HG03060 (cell line): ENCODE data around the gene DHRS11.
A peak's percentile ranks its signal among the peaks of the same experiment; 100 is the strongest.
"Not testable (repeated sequence)": the region's sequence is repeated elsewhere in the genome, so short reads cannot be mapped to it uniquely, and the experiment has no call there.

Experiments
- ATAC-seq: cut with Tn5 transposase; IDR thresholded peaks from one replicate; pipeline ENCODE4 v1.9.1; 2021; ENCODE audit warnings: low read depth, moderate number of reproducible peaks; ENCODE audit not compliant: unreplicated experiment

Gene DHRS11

DNA sequence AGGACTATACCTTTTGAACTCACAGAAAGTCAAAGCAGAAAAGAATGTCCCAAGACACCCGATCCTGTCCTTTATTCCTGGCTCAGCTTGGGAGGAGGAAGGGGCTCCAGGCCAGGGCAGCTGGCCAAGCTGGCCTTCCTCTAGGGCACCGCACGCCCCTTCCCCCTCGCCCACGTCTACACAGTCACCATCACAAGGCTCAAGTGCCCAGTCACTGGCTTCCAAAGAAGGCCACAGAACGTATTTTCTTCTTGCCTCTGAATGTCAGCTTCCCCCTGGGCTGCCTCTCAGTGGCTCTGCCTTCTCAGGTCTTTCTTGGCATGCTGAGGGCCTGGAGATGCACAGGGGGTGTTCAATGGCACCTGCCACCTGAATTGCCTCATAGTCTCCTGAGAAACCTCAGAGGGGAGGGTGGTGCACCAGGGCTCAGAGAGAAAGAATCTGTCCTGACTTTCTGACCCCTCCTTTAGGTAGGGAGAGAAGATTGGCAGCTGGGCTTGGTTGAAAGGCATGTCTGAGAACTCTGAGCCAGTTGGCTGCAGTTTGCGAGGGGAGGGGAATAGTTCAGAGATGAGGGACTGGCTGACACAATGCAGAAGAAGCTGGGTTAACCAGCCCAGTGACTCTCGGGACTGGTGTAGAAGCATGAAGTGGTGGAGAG is 2.1 kb downstream of the DHRS11 start:
- no peak for ATAC-seq

DNA sequence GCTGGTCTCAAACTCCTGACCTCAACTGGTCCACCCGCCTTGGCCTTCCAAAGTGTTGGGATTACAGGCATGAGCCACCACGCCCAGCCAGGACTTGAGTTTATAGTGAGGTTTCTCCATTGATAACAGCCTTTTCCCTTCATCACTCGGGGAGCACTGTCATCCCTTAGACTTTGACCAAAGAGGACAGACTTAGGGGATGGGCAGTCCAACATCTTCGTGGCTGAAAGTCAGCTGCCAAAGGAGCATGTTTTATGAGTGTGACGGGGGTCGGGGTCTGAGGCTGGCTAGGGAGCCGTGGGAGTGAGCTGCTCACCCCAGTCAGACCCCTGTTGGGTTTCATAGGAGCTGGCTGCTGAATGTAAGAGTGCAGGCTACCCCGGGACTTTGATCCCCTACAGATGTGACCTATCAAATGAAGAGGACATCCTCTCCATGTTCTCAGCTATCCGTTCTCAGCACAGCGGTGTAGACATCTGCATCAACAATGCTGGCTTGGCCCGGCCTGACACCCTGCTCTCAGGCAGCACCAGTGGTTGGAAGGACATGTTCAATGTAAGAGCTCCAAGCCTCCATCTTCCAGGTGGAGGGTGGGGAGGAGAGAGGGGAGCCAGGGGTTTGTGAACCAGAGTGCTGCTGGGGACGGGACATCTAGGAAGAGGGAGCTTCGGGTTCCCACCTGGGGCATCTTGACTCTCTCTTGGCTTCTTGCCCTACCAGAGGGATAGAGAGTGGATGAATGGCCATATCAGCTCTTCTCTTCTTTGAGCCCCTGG is 3.1 kb downstream of the DHRS11 start:
- ATAC-seq, result no peak

- ATAC-seq, result no peak
Observed at GRCh38 chr17:36597226-36597625, 5.5 kb downstream of the DHRS11 start.

GRCh38 chr17:36597866-36598777 is 6.4 kb downstream of the DHRS11 start:
- ATAC-seq, result no peak

DNA sequence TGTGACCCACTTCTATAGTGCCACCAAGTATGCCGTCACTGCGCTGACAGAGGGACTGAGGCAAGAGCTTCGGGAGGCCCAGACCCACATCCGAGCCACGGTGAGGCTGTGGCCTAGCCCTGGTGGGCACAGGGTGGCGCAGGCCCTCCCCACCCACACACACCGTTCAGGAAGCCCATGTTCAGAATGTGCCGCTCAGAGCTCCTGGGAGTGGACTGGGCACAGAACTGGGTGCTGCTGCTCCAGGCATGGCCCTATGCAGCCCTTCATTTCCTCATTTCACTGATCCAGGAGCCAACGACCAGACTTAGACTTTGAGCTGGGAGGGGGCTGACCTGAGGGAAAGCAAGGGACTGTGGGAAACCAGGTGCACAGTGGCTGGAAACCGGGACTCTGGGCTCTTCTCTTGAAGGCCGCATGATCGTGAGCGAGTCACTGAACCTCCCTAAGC is 7.3 kb downstream of the DHRS11 start:
- ATAC-seq, result no peak

DNA sequence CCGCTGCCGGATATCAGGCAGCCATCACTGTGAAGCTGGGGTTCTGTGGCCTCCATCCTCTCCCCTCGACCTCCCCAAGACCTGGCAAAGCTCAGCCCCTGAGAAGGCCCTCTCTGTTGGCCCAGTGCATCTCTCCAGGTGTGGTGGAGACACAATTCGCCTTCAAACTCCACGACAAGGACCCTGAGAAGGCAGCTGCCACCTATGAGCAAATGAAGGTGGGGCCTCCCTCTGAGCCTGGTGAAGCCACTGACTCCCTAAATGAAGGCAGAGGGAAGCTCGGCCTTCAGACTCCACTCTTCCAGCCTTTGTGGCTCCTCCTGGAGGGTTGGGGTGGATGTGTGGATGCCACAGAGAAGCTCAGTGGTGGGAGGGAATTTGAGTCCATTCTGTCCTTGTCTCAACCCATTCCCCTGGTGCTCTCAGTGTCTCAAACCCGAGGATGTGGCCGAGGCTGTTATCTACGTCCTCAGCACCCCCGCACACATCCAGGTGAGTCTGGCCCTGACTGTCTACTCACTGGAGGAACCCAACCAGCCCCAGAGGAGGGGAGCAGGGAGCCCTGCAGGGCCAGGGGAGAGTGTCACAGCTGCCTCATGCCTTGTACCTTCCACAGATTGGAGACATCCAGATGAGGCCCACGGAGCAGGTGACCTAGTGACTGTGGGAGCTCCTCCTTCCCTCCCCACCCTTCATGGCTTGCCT is 8.0 kb downstream of the DHRS11 start:
- no peak for ATAC-seq

DNA sequence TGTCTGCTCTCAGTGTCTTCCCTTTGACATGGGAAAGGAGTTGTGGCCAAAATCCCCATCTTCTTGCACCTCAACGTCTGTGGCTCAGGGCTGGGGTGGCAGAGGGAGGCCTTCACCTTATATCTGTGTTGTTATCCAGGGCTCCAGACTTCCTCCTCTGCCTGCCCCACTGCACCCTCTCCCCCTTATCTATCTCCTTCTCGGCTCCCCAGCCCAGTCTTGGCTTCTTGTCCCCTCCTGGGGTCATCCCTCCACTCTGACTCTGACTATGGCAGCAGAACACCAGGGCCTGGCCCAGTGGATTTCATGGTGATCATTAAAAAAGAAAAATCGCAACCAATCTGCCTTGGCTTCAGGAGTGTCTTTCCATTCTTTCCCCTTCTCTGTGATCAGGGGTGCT is 8.8 kb downstream of the DHRS11 start:
- no peak for ATAC-seq

DNA sequence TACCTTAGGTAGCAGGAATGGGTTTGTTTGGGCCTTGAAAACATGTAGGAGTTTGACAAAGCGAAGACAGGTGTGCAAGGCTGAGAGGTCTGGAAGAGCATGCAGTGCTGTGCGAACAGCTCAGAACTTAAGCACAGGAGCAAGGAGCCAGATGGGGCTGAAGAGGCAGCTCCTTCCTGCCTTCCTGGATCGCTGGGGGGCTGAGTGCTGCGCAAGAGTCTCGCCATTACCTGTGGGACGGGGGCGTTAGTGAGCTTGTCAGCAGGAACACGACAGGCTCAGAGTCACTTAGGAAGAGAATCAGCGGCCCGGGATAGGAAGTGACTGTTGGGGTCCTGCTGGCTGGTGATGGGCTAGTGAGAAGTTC is 9.2 kb downstream of the DHRS11 start:
- no peak for ATAC-seq

GRCh38 chr17:36601303-36602029 is 9.8 kb downstream of the DHRS11 start, which contains the start of gene MRM1:
MRM1 (plus strand) TSS chr17:36601583; CDS start chr17:36601811, 228 bp downstream.
- ATAC-seq, result peak; percentile 67

DNA sequence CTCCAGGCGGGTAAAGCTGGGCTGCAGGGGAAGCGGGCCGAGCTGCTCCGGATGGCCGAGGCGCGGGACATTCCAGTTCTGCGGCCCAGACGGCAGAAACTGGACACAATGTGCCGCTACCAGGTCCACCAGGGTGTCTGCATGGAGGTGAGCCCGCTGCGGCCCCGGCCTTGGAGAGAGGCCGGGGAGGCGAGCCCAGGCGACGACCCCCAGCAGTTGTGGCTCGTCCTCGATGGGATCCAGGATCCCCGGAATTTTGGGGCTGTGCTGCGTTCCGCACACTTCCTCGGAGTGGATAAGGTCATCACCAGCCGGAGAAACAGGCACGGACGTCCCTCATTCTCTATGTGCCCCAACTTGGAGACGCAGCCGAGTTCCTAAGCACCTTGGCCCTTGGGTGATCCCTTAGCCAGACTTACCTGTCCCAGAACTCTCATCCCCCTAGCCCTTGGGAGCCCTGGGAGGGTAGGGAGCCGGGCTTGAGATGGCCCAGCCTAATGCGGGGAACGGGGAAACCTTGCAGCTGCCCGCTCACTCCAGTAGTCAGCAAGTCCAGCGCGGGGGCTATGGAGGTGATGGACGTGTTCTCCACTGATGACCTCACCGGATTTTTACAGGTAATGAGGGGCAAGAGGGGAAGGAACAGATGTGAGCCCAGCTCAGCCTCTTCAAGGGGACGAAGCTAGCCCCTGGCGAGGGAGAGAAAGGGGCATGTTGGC is 10.5 kb downstream of the DHRS11 start:
- no peak for ATAC-seq

DNA sequence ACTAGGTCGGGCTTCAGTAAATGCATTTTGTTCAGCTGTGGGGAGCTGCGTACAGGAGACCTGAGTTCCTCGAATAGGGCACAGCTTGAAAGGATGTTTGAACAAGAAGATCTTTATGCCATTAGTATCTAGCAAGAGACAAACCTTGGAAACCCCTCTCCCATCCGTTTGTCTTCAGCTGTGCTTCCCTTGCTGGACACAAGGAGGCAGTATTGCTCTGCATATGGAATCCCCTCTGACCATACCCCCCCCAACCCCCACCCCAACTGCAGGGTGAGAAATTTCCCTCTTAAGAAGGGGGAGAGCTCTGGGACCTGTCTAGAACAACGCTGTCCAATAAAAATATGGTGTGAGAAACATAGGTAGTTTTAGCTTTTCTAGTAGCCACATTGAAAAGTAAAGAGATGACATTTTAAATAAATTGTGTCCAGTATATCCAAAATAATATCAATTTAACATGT is 11.3 kb downstream of the DHRS11 start:
- no peak for ATAC-seq

DNA sequence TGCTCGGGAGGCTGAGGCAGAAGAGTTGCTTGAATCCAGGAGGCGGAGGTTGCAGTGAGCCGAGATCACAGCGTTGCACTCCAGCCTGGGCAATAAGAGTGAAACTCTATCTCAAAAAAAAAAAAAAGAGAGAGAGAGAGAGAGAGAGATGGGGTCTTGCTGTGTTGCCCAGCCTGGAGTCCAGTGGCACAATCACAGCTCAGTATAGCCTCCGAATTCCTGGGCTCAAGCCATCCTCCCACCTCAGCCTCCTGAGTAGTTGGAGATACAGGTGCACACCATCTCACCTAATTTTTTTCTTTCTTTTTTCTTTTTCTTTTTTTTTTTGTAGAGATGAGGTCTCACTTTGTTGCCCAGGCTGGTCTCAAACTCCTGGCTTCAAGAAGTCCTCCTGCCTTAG is 13.3 kb downstream of the DHRS11 start:
- not testable (repeated sequence) for ATAC-seq

GRCh38 chr17:36608280-36608679 is 16.6 kb downstream of the DHRS11 start:
- ATAC-seq, result no peak

- no peak for ATAC-seq
Observed at GRCh38 chr17:36608794-36609497, 17.3 kb downstream of the DHRS11 start.

DNA sequence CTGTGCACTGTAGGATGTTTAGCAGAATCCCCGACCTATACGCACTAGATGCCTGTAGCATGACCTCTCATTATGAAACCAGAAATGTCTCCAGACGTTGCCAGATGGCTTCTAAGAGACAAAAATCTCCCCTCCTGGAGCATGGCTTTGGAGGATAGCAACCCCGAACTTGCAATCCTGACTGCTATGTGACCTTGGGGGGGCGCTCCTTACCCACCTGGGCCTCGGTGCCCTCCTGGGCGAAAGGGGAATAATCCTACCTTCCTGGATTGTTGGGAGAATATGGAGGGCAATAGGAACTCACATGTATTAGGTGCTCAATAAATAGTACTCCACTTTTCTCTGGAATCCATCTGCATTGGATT is 17.8 kb downstream of the DHRS11 start:
- ATAC-seq, result no peak

GRCh38 chr17:36610474-36610873 is 18.8 kb downstream of the DHRS11 start:
- no peak for ATAC-seq

DNA sequence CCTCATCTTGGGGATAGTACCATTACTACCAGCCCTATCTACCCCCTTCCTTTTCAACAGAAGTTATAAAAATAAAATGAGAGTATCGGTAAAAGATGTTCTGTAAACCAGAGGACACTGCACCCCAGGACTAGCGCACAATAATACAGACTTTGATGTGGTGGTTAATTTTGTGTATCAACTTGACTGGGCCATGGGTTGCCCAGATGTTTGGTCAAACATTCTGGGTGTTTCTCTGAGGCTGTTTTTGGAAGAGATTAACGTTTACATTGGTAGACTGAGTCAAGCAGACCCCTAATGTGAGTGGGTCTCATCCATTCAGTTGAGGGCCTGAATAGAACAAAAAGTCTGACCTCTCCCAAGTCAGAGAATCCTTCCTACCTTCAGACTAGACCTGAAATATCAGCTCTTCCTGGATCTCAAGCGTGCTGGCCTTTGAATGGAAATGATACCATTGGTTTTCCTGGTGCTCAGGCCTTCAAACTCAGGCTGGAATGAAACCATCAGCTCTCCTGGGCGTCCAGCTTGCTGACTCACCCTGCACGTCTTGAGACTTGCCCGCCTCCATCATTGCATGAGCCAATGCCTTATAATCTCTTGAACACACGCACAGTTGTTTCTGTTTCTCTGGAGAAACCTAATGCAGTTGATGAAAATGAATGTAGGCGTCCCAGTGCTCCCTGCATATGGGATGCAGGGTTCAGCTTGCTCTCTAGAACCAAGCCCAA is 19.8 kb downstream of the DHRS11 start:
- ATAC-seq, result no peak

- ATAC-seq, result no peak
Observed at GRCh38 chr17:36612323-36612722, 20.6 kb downstream of the DHRS11 start.
